GM12878 (cell line): ENCODE results near the gene RAB43. TPM values are rescaled to one million over a fixed set of nuclear protein-coding genes. Genes with fewer than 3 reads are reported as not detected.

ENCODE experiments used
- ATAC-seq: fragments of 200-7000 bp; cut with Tn5 transposase; 3 replicates; pipeline ENCODE4 v1.9.1; 2020; ENCODE audit warnings: mild to moderate bottlenecking, moderate library complexity
- BruUV-seq: library from RNA; stranded (reverse); fragments of 400-500 nt; replicated peaks from 2 replicates; lab custom pipeline; 2021; lab: Mats Ljungman, UMichigan
- CTCF ChIA-PET: fragments of 300-600 bp; sonication (Branson Sonifier 250); formaldehyde crosslinking; extraction: SDS; loops from one replicate; lab custom pipeline; 2021; ENCODE audit warnings: inconsistent platforms; lab: Yijun Ruan, JAX
- POLR2A ChIA-PET: fragments of 350-600 bp; formaldehyde crosslinking; extraction: SDS; loops from one replicate; lab custom pipeline; 2021; ENCODE audit warnings: inconsistent platforms; lab: Charles Lee
- RAD21 ChIA-PET: fragments of 300-600 bp; sonication (Branson Sonifier 250); formaldehyde crosslinking; loops from one replicate; lab custom pipeline; 2023; ENCODE audit warnings: antibody characterized with exemption; ENCODE audit not compliant: unreplicated experiment; lab: Charles Lee
- SMC1A ChIA-PET: fragments of 300-600 bp; sonication (Branson Sonifier 250); formaldehyde crosslinking; loops from one replicate; lab custom pipeline; 2023; ENCODE audit not compliant: unreplicated experiment, uncharacterized antibody; lab: Charles Lee
- DNase-seq: peaks from one replicate; pipeline ENCODE4 v3.0.0-alpha.2; 2011; ENCODE audit warnings: low read depth, low spot score
- FAIRE-seq: peaks from 3 replicates; lab custom pipeline; 2011; peaks lifted over from hg19 to GRCh38; lab: Jason Lieb, UNC
- H2AFZ ChIP-seq: 2 replicates; pipeline ENCODE4 v1.6.0; 2011; ENCODE audit warnings: low read depth, low read length, control low read depth; ENCODE audit not compliant: control insufficient read depth
- H3K27ac ChIP-seq: 2 replicates; pipeline ENCODE4 v1.5.1; 2011; ENCODE audit warnings: control low read depth; ENCODE audit not compliant: control insufficient read depth, insufficient read depth
- H3K27me3 ChIP-seq, 2 experiments: replicated peaks in 1 of 2; 2 replicates each; pipeline versions ENCODE4 v1.6.0 to v1.6.1; 2011; ENCODE audit warnings: low read length in 1 of 2; ENCODE audit not compliant: control insufficient read depth in 2 of 2, insufficient read depth in 2 of 2
- H3K36me3 ChIP-seq, 2 experiments: 2 replicates each; pipeline ENCODE4 v1.5.1; 2011; ENCODE audit warnings: low read length in 1 of 2; ENCODE audit not compliant: control insufficient read depth in 2 of 2, insufficient read depth in 2 of 2
- H3K4me1 ChIP-seq: 2 replicates; pipeline ENCODE4 v1.6.1; 2011; ENCODE audit warnings: mild to moderate bottlenecking, low read length, moderate library complexity, mixed read lengths; ENCODE audit not compliant: control insufficient read depth, insufficient read depth
- H3K4me2 ChIP-seq: 2 replicates; pipeline ENCODE4 v1.6.0; 2011; ENCODE audit warnings: control low read depth; ENCODE audit not compliant: control insufficient read depth, insufficient read depth
- H3K4me3 ChIP-seq: fragments of 200-600 bp; sonication (generic); 2 replicates; pipeline ENCODE4 v1.5.1; 2016
- H3K79me2 ChIP-seq: 2 replicates; pipeline ENCODE4 v1.6.0; 2011; ENCODE audit warnings: low read length; ENCODE audit not compliant: control insufficient read depth, insufficient read depth
- H3K9ac ChIP-seq: 2 replicates; pipeline ENCODE4 v1.8.0; 2011; ENCODE audit warnings: low read length, control low read depth, mixed read lengths; ENCODE audit not compliant: control insufficient read depth, insufficient read depth
- H3K9me3 ChIP-seq: replicated peaks from 3 replicates; pipeline ENCODE4 v1.5.1; 2011; ENCODE audit warnings: mild to moderate bottlenecking, low read length; ENCODE audit not compliant: control insufficient read depth, insufficient read depth
- H4K20me1 ChIP-seq: 2 replicates; pipeline ENCODE4 v1.6.0; 2011; ENCODE audit not compliant: control insufficient read depth, insufficient read depth
- ASH2L ChIP-seq: fragments of 300-600, 200-600 bp; sonication (generic); IDR thresholded peaks from 2 replicates; pipeline ENCODE4 v1.6.1; 2017; ENCODE audit warnings: low read depth, mild to moderate bottlenecking, borderline replicate concordance
- KAT2A ChIP-seq: conservative IDR thresholded peaks from 2 replicates; pipeline ENCODE4 v1.6.1; 2011; ENCODE audit warnings: low read depth, low read length; ENCODE audit not compliant: control insufficient read depth
- MYC ChIP-seq: IDR thresholded peaks from 2 replicates; pipeline ENCODE4 v1.6.1; 2011; ENCODE audit warnings: mild to moderate bottlenecking, low read length, moderate library complexity, inconsistent platforms; ENCODE audit not compliant: insufficient read depth, insufficient replicate concordance, insufficient read length, severe bottlenecking
- NBN ChIP-seq: fragments of 450-650 bp; IDR thresholded peaks from 2 replicates; pipeline ENCODE4 v1.6.1; 2016
- SIX5 ChIP-seq: IDR thresholded peaks from 2 replicates; pipeline ENCODE4 v1.6.1; 2011; ENCODE audit warnings: mild to moderate bottlenecking, low read depth, low read length, moderate library complexity; ENCODE audit not compliant: severe bottlenecking
- SPI1 ChIP-seq: IDR thresholded peaks from 2 replicates; pipeline ENCODE4 v1.6.1; 2011; ENCODE audit warnings: low read depth, mild to moderate bottlenecking, low read length, moderate library complexity, borderline replicate concordance; ENCODE audit not compliant: insufficient read depth
- SREBF2 ChIP-seq: IDR thresholded peaks from 2 replicates; pipeline ENCODE4 v1.6.1; 2012; ENCODE audit warnings: mild to moderate bottlenecking, low read length
- STAT3 ChIP-seq: IDR thresholded peaks from 2 replicates; pipeline ENCODE4 v1.6.1; 2011; ENCODE audit warnings: low read depth, low read length, improper control_type of control experiment
- ZNF207 ChIP-seq: fragments of 450-650 bp; IDR thresholded peaks from 2 replicates; pipeline ENCODE4 v1.6.1; 2014; ENCODE audit warnings: antibody characterized with exemption, mild to moderate bottlenecking, borderline replicate concordance
- ZSCAN29 ChIP-seq: fragments of 450-650 bp; IDR thresholded peaks from 2 replicates; pipeline ENCODE4 v1.6.1; 2017; ENCODE audit warnings: mild to moderate bottlenecking, moderate library complexity
- WGBS: methylation state at CpG from one replicate; pipeline ENCODE4 v1.1.6; 2016; ENCODE audit warnings: low lambda C conversion rate; ENCODE audit not compliant: insufficient replicate concordance, insufficient coverage; ENCODE audit errors: missing lambda C conversion rate; 5-methylcytosine and 5-hydroxymethylcytosine counted together
- in situ Hi-C: fragments of 300-500 bp; cut with MboI; formaldehyde crosslinking; loops from 9 replicates; pipeline ENCODE4 v1.14.3; 2018; ENCODE audit warnings: mixed read lengths
- intact Hi-C: fragments of 100-400 bp; cut with micrococcal nuclease; formaldehyde crosslinking; loops from one replicate; pipeline ENCODE4 v1.14.2; 2022; ENCODE audit not compliant: unreplicated experiment
- polyA plus RNA-seq, 11 experiments: library from polyadenylated mRNA; depleted of rRNA in 4 of 11; unstranded in 6 of 11; stranded (reverse) in 5 of 11; fragments of >200 nt; fragmentation: Nextera tagmentation in 4 of 11; fragmentation: Illumina TruSeq in 1 of 11; extraction: Ambion mirVana in 4 of 11; extraction: Trizol in 1 of 11; gene quantifications; 1 replicate in 1 of 11; 2 replicates in 10 of 11; pipeline versions ENCODE4 v1.2.1 to v1.2.3, GENCODE V29; 2011 to 2016; ENCODE audit warnings: inconsistent platforms in 2 of 11, missing spikeins in 2 of 11, low read depth in 1 of 11
- total RNA-seq, 4 experiments: library from RNA; depleted of rRNA in 3 of 4; stranded (reverse); fragments of >200 nt in 3 of 4; fragmentation: Illumina TruSeq in 1 of 4; extraction: Trizol in 1 of 4; gene quantifications; 2 replicates each; pipeline versions ENCODE4 v1.2.1 to v1.2.3, GENCODE V29; 2013 to 2021

RAB43 gene
- total and polyA plus RNA-seq, 10 of the 15 experiments (the other 5 are each of a cell fraction or from before 2014, with no cell fraction given) = 0.08 to 14.0 (median 4.0) TPM

DNA sequence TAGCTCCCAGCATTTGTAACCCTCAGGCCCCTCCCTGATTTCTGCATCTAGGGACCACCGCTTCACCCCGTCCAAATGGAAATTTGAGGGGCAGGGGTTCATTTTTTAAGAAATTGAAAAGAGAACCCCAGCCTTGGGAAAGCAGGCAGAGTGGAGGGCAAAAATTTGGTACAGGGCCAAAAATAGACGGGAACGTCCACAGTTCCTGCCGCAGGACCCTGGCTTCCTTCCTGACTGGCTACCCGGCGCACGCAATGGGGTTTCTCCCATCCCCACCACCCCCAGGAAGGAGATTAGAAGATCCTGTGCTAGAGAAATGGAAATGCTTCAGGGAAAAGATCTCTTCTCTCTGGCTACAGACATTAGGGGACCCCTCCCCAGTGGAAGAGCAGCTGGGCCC is 40.1 kb downstream of the RAB43 start (continued):
- no peak for TF ChIP-seq MYC
- TF ChIP-seq, all 136 proteins: peak for 0

DNA sequence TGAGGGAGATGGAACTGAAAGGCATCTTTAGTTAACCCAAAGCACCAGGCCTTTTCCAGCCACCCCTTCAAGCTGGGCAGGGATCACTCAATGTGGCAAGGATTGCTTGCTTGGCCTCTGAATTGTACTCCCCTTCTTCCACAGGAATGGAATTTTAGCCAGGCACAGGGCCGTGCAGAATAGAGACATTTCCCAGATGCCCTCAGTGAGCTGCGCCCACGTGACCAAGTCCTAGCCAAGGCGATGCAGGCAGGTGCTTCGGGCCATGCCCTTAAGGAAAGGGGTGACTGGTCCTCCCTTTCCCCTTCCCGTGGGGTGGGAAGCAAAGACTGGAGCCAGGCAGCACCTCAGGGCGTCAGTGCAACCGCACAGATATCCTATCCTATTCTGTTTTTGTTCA is 43.1 kb downstream of the RAB43 start:
- Histone ChIP-seq H3K27ac (no peak overlapping the region), H3K36me3 (no peaks in the 10 kb centered on the region), H3K4me1 (no peaks in the 10 kb centered on the region), H3K9me3 (no peaks in the 10 kb centered on the region), H2AFZ (no peak overlapping the region), H3K4me2 (no peak overlapping the region), H3K4me3 (no peak overlapping the region), H3K27me3 (no peaks in the 10 kb centered on the region), H3K79me2 (no peaks in the 10 kb centered on the region), H3K9ac (no peak overlapping the region), H4K20me1 (no peaks in the 10 kb centered on the region)
- in situ Hi-C loops = no loop called here
- DNase-seq (no peak), FAIRE-seq (no peak), ATAC-seq (no peak)
- SMC1A ChIA-PET = interaction anchor here (1.4 kb wide), 1 partner anchor 26 kb away, joined by 3 read pairs; no protein-coding TSS in a partner anchor
- TF ChIP-seq SIX5 (no peak), KAT2A (no peak), ZSCAN29 (no peak), SPI1 (no peak), NBN (no peak), ASH2L (no peak), ZNF207 (no peak), SREBF2 (no peak), STAT3 (no peak)
- intact Hi-C loops = no loop called here
- CTCF ChIA-PET = no interaction called here
- 49% methylated on average over 8 of the region's 8 CpGs for WGBS
- POLR2A ChIA-PET = no interaction called here
- RAD21 ChIA-PET = interaction anchor here (1.0 kb wide), 1 partner anchor 107 kb away, joined by 5 read pairs; no protein-coding TSS in a partner anchor
- BruUV-seq = no TSS peak
